ENCODE data around the gene GEMIN5.

- TF ChIP-seq, protein P1, sequence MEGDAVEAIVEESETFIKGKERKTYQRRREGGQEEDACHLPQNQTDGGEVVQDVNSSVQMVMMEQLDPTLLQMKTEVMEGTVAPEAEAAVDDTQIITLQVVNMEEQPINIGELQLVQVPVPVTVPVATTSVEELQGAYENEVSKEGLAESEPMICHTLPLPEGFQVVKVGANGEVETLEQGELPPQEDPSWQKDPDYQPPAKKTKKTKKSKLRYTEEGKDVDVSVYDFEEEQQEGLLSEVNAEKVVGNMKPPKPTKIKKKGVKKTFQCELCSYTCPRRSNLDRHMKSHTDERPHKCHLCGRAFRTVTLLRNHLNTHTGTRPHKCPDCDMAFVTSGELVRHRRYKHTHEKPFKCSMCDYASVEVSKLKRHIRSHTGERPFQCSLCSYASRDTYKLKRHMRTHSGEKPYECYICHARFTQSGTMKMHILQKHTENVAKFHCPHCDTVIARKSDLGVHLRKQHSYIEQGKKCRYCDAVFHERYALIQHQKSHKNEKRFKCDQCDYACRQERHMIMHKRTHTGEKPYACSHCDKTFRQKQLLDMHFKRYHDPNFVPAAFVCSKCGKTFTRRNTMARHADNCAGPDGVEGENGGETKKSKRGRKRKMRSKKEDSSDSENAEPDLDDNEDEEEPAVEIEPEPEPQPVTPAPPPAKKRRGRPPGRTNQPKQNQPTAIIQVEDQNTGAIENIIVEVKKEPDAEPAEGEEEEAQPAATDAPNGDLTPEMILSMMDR (conservative IDR thresholded peaks at IDR 0.05 in 1 of 2, IDR thresholded peaks at IDR 0.05 in 1 of 2; ENCODE audit: extremely low read depth in 1 of 2, insufficient read depth in 1 of 2, low read depth in 1 of 2, low read length in 2 of 2) = no peak
- TF ChIP-seq EZH2 (IDR thresholded peaks at IDR 0.05; ENCODE audit: borderline replicate concordance, low read length) = no peak
Observed at GRCh38 chr5:154901913-154902312, 36.1 kb downstream of the GEMIN5 start.
